Right kidney (tissue), 9 donors: Measurements from ENCODE around the gene KLRC2.
"Not testable (repeated sequence)": the region's sequence is repeated elsewhere in the genome, so short reads cannot be mapped to it uniquely, and the experiment has no call there.

Experiments
- DNase-seq: peaks from one replicate; pipeline ENCODE4 v3.0.0-alpha.2; 2016
- long read RNA-seq, 8 donors: transcript quantifications; one replicate each; lab custom pipeline, GENCODE V29; 2026

The KLRC2 gene
- long read RNA-seq, donor 1, partial matches to known transcripts = 0 of 1 reads
- long read RNA-seq, donor 1, other reads (novel, unspliced or antisense) = 0 of 1 reads
- long read RNA-seq, donor 2 = 0 reads
- long read RNA-seq, donor 3 = 0 reads
- long read RNA-seq, donor 4 = 0 reads
- long read RNA-seq, donor 5 = 0 reads
- long read RNA-seq, donor 6 = 0 reads
- long read RNA-seq, donor 7 = 0 reads
- long read RNA-seq, donor 8 = 0 reads

GRCh38 chr12:10435816-10436215 lies at the start of gene KLRC2:
Gene KLRC2 (minus strand): TSS chr12:10436010. CDS start chr12:10435986, 24 bp downstream.
- DNase-seq = not testable (repeated sequence)

GRCh38 chr12:10481901-10482300 lies 46.1 kb upstream of the KLRC2 start:
- not testable (repeated sequence) for DNase-seq

- DNase-seq = not testable (repeated sequence)
These were observed 37.0 kb upstream of the KLRC2 start for GRCh38 chr12:10472808-10473207.

DNA sequence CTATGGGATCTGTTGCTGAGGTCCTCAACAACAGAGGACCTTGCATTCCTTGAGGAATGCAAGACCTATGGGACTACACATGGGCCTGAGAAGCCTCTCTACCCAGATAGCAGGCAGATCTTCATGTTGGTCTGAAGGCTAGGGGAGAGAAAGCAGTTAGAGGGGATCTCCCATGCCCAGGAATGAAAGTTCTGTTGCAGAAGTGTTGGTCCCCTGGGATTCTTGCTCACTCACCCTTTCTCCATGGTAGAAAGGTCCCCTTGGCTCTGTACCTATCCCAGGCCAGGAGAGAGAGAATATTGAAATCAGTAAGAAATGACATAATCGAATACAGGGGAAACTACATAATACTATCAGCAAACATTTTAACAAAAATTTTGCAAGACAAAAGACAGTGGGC lies 33.9 kb upstream of the KLRC2 start:
- DNase-seq = no peak

DNA sequence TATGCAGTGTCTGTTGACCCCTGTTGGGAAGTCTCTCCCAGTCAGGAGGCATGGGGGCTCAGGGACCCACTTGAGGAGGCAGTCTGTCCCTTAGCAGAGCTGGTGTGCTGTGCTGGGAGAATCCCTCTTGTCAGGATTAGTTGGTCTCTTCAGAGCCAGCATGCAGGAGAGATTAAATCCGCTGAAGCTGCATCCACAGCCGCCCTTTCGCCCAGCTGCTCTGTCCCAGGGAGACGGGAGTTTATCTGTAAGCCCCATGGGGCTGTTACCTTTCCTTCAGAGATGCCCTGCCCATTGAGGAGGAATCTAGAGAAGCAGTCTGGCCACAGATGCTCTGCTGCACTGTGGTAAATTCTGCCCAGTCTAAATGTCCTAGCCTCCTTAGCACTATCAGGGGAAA lies 30.5 kb upstream of the KLRC2 start:
- DNase-seq = no peak

GRCh38 chr12:10457760-10458159 lies 21.9 kb upstream of the KLRC2 start:
- DNase-seq = no peak

DNA sequence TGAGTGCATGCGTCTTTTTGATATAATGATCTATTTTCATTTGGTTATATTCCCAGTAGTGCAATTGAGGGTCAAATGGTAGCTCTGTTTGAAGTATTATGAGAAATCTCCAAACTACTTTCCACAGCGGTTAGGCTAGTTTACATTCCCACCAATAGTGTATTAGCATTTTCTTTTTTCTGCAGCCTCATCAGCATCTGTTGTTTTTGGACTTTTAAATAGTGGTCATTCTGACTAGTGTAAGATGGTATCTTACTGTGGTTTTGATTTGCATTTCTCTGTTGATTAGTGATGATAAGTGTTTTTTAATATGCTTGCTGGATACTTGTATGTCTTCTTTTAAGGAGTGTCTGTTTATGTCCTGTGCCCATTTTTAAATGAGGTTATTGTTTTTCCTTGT lies 21.0 kb upstream of the KLRC2 start:
- DNase-seq = no peak

GRCh38 chr12:10455766-10456165 lies 20.0 kb upstream of the KLRC2 start:
- DNase-seq = no peak

DNA sequence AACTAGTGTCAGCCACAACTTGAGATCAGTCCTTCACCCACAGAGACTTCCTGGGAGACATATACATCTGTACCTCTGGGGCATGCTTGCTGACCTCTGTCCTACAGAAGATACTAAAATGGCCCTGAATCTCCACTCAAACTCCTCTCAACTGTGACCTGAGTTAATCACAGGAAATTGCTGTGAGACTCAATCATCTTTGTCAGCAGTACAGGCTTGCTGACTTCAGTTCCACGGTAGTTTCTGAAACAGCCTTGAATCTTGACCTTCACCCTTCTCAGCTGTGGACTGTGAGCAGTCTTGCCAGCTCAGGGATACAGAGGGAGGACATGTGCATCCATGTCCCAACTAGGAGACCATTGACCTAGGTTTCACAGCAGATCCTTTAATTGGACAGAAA lies 18.7 kb upstream of the KLRC2 start:
- no peak for DNase-seq

DNA sequence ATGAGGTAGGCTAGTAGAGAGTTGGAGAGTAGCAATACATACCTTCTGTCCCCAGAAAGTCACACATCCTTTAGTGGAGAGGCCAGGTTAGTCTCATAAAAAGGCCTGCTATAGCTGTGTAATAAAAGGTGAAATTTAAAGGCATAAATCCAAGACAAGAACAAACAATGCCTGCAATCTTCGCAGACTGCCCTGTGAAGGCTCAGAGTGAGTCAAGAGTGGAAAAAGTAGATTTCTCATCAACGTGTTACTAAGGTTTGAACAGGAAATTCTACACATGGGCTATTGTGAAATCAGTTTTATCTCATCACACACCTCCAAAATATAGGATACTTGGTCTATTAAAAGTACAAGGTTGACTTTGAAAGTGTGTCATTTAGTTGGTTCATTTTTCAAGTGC lies 17.3 kb upstream of the KLRC2 start, which contains the start of gene KLRC1:
KLRC1 (minus strand) TSS at position 222 of the 400 bp plus-strand sequence. CDS start 2,221 bp downstream, outside the sequence.
- DNase-seq = no peak

- DNase-seq = no peak
These were observed 12.4 kb upstream of the KLRC2 start for GRCh38 chr12:10448236-10448635.

GRCh38 chr12:10446052-10446451 lies 10.2 kb upstream of the KLRC2 start:
- not testable (repeated sequence) for DNase-seq

- DNase-seq = not testable (repeated sequence)
These were observed 5.3 kb upstream of the KLRC2 start for GRCh38 chr12:10441144-10441543.

- not testable (repeated sequence) for DNase-seq
These were observed 3.9 kb upstream of the KLRC2 start for GRCh38 chr12:10439608-10440274.

DNA sequence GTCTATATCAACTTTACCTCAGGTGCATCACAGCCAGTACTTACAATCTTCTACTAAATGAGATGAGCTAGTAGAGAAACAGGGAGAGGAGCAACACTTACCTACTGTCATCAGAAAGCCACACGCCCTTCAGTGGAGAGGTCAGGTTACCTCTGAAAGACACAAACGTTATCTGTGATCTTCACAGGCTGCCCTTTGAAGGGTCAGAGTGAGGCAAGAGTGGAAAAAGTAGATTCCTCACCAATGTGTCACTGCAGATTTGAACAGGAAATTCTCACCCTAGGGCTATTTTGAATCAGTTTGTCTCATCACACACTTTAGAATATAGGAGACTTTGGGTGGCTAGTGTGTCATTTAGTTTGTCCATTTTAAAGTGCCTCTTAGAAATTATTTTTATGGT lies 1.8 kb upstream of the KLRC2 start:
- DNase-seq = not testable (repeated sequence)

- DNase-seq = not testable (repeated sequence)
These were observed 5.2 kb downstream of the KLRC2 start for GRCh38 chr12:10430623-10431022.

DNA sequence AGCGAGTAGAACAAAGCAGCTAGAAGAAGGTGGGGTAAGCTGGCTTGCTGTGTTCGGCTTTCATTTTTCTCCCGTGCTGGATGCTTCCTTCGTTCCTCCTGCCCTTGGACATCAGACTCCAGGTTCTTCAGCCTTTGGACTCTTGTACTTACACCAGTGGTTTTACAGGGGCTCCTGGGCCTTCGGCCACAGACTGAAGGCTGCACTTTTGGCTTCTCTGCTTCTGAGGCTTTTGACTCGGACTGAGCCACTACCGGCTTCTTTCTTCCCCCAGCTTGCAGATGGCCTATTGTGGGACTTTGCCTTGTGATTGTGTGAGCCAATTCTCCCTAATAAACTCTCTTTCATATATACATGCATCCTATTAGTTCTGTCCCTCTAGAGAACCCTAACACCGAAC lies 9.9 kb downstream of the KLRC2 start:
- not testable (repeated sequence) for DNase-seq

- not testable (repeated sequence) for DNase-seq
These were observed 11.4 kb downstream of the KLRC2 start for GRCh38 chr12:10424260-10424899.

DNA sequence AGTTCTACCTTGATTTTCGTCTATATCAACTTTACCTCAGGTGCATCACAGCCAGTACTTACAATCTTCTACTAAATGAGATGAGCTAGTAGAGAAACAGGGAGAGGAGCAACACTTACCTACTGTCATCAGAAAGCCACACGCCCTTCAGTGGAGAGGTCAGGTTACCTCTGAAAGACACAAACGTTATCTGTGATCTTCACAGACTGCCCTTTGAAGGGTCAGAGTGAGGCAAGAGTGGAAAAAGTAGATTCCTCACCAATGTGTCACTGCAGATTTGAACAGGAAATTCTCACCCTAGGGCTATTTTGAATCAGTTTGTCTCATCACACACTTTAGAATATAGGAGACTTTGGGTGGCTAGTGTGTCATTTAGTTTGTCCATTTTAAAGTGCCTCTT lies 13.7 kb downstream of the KLRC2 start:
- not testable (repeated sequence) for DNase-seq

DNA sequence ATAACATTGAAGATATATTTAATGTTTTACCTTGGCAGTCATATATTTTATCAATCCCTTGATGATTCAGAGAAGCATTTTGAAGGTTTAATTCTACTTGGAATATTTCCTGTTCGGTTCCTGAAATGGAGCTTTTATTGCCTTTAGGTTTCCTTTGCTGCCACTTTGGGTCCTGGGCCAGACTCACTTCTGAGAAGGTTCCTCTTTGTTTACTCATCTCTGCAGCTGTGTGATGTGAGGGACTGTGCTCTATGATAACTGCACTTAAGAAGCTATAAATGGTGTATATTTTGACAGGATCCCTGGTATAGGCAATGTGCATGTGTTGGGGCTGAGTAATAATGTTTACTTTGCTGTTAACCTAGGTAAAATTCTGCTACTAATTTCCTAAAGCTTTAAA lies 15.5 kb downstream of the KLRC2 start, which contains the start of gene KLRC3:
KLRC3 (minus strand) TSS at position 262 of the 400 bp plus-strand sequence; CDS start at position 217, 45 bp downstream.
- not testable (repeated sequence) for DNase-seq

DNA sequence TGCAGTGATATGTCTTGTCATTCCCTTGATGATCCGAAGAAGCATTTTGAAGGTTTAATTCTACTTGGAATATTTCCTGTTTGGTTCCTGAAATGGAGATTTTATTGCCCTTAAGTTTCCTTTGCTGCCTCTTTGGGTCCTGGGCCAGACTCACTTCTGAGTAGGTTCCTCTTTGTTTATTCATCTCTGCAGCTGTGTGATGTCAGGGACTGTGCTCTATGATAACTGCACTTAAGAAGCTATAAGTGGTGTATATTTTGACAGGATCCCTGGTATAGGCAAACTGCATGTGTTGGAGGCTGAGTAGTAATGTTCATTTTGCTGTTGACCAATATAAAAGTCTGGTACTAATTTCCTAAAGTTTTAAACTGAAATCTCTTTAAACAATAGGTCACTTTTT lies 26.4 kb downstream of the KLRC2 start, which contains the start of gene KLRC4:
KLRC4 (minus strand) TSS at position 366 of the 400 bp plus-strand sequence; CDS start at position 184, 182 bp downstream.
- DNase-seq = no peak

DNA sequence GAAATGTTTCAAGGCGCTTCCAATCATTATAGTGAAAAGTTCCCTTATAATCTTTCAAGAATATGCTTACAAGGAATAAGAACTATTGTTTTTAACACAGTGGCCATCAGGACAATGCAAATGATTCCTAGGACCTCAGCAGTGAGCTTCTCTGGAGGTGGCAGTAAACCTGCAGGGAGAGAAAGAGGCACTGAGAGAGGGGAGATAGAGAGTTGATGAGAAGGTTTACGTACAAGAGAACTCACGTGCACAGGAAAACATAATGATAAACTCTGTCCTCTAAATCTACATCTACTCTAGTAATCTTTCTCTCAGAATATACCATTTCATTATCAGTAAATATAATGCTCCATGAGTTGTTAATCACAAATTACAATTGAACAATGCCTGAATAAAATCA lies 27.0 kb downstream of the KLRC2 start:
- no peak for DNase-seq

- no peak for DNase-seq
These were observed 29.1 kb downstream of the KLRC2 start for GRCh38 chr12:10406725-10407124.
